T47D (cell line): ENCODE results near the gene SERTAD3.
A peak's percentile ranks its signal among the peaks of the same experiment; 100 is the strongest.
"Not testable (repeated sequence)": the region's sequence is repeated elsewhere in the genome, so short reads cannot be mapped to it uniquely, and the experiment has no call there.

Experiments used
- DNase-seq, 2 experiments: peaks; one replicate each; pipeline versions ENCODE4 v3.0.0 to v3.0.0-alpha.2; 2011 to 2012; ENCODE audit warnings: low read depth in 1 of 2, low spot score in 1 of 2
- JUND ChIP-seq: IDR thresholded peaks from 2 replicates; pipeline ENCODE4 v1.6.1; 2012; ENCODE audit warnings: low read depth
- in situ Hi-C: cut with HindIII; loops from 2 replicates; pipeline ENCODE4 v1.10.0; 2016; ENCODE audit warnings: low sequenced_read_pairs, low pct_unique_long_range_greater_than_20kb

Gene SERTAD3

GRCh38 chr19:40465557-40466218 lies 21.6 kb upstream of the SERTAD3 start, which contains the start of gene BLVRB:
TSS of gene BLVRB (minus strand) at chr19:40465745. CDS start at chr19:40465688, 57 bp downstream.
- TF ChIP-seq JUND: no peak
- in situ Hi-C loops: no loop called here

DNA sequence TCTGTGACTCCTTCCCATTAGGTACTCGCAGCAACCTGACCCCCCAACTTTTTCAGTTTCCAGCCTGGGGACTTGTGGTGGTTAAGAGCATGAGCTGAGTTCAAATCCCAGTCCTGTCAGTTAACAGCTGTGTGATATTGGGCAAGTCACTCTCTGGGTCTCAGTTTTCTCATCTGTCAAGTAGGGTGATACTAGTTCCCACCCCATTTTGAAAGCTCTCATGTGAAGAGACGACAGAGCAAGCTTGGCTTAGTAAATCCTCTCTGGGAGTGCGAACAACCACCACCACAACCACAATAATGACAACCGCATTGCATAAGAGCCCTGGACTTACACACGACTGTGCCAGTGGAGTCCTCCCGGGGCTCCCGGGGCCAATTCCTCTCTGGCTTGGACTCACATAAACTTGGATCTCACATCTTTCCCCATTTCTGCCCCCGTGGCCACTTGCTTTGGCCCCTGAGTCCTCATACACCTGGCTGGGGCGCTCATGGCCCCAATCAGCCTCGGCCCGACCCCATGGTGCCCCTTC lies 21.0 kb upstream of the SERTAD3 start:
- peak in 1 of 2 experiments; percentile 40 for DNase-seq
- no peak for TF ChIP-seq JUND

More at GRCh38 chr19:40465557-40466218, 21.6 kb upstream of the SERTAD3 start, which contains the start of gene BLVRB:
- DNase-seq: peak; percentile 90 to 98

GRCh38 chr19:40464059-40465024 lies 20.2 kb upstream of the SERTAD3 start:
- DNase-seq: peak in 1 of 2 experiments; percentile 92

More for the DNA sequence above, 21.0 kb upstream of the SERTAD3 start:
- in situ Hi-C loops: no loop called here

GRCh38 chr19:40463587-40464037 lies 19.5 kb upstream of the SERTAD3 start:
- in situ Hi-C loops: not testable (repeated sequence)
- DNase-seq: peak in 1 of 2 experiments; percentile 50

More at GRCh38 chr19:40464059-40465024, 20.2 kb upstream of the SERTAD3 start:
- no peak for TF ChIP-seq JUND
- in situ Hi-C loops: no loop called here

DNA sequence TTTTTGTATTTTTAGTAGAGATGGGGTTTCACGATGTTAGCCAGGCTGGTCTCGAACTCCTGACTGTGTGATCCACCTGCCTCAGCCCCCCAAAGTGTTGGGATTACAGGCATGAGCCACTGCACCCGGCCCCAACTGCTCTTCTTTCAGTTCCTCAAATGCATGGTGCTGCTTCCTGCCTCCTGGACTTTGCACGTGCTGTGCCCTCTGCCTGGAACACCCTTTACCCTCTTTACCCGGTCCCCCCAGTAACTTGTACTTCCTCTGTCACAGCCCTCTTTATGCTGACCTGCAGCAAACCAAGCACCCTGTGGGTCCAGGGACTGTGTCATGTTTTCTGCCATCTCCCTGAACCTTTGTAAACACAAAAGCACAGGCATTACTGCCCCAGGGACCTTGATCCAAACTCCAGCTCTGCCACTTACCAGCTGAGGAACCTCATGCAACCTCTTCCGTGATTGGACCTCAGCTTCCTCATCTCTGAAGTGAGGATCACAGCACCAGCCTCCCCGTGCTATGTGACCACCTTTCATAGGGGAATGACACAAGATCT lies 17.6 kb upstream of the SERTAD3 start:
- in situ Hi-C loops: no loop called here
- peak in 1 of 2 experiments; percentile 73 for DNase-seq
- no peak for TF ChIP-seq JUND

GRCh38 chr19:40460185-40460584 lies 16.1 kb upstream of the SERTAD3 start:
- no peak for TF ChIP-seq JUND
- in situ Hi-C loops: no loop called here
- no peak for DNase-seq

- in situ Hi-C loops: no loop called here
- DNase-seq: no peak
- TF ChIP-seq JUND: no peak
Measured at GRCh38 chr19:40458597-40458974, 14.5 kb upstream of the SERTAD3 start.

- in situ Hi-C loops: no loop called here
- TF ChIP-seq JUND: no peak
- no peak for DNase-seq
Measured at GRCh38 chr19:40457953-40458596, 13.9 kb upstream of the SERTAD3 start.

- in situ Hi-C loops: no loop called here
- no peak for DNase-seq
- TF ChIP-seq JUND: no peak
Measured at GRCh38 chr19:40457048-40457447, 12.9 kb upstream of the SERTAD3 start.

GRCh38 chr19:40453943-40454342 lies 9.8 kb upstream of the SERTAD3 start:
- in situ Hi-C loops, DNase-seq: not testable (repeated sequence)

DNA sequence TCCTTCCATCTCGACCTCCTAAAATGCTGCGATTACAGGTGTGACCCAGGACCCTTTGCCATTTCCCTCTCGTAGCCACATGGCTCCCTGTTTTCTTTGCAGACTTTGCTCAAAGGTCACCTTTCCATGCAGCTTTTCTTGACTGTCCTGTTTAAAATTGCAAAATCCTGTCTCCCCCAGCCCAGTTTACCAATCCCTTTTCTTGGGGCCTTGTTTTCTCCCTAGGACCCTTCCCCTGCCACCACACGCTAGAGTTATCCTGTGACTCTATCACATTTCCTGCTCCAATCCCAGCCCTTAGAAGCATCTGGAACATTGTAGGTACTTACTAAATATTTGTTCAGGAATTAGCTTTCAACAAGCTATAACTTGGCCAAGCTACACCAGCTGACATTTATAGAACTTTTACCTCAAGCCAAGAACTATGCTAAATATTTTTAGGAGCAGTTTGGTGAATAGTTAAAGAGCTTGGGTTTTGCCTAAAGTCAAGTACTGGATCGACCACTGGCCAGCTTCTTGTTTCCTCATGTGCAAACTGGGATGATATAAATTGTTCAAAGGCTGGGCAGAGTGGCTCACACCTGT lies 9.1 kb upstream of the SERTAD3 start:
- in situ Hi-C loops: no loop called here
- no peak for TF ChIP-seq JUND
- DNase-seq: no peak

- DNase-seq: no peak
- in situ Hi-C loops: no loop called here
- TF ChIP-seq JUND: no peak
Measured at GRCh38 chr19:40452016-40452415, 7.9 kb upstream of the SERTAD3 start.
